ENCODE data around the gene ZNF860.

The ZNF860 gene

GRCh38 chr3:31977736-31978135 is 3.8 kb upstream of the ZNF860 start:
- no peak for TF ChIP-seq CTCF (IDR thresholded peaks at IDR 0.05)
- Histone ChIP-seq H3K36me3 (no peaks in the 10 kb centered on the region), H3K4me3 (ENCODE audit: low read depth in 1 of 2, low read length in 1 of 2) (no peak overlapping the region), H3K27ac (no peak overlapping the region), H3K9me3 (no peaks in the 10 kb centered on the region), H3K4me1 (ENCODE audit: control insufficient read depth in 1 of 2, insufficient read depth in 1 of 2, low read depth in 1 of 2, low read length in 1 of 2) (peaks cover 11 to 15% of the 10 kb centered on the region in 2 experiments), H3K27me3 (peaks cover 95% of the 10 kb centered on the region)

GRCh38 chr3:31978553-31978952 is 3.0 kb upstream of the ZNF860 start:
- H3K4me3 ChIP-seq (ENCODE audit: low read depth in 1 of 2, low read length in 1 of 2), result no peak overlapping the region
- H3K36me3 ChIP-seq, result no peaks in the 10 kb centered on the region
- H3K4me1 ChIP-seq (ENCODE audit: control insufficient read depth in 1 of 2, insufficient read depth in 1 of 2, low read depth in 1 of 2, low read length in 1 of 2), result peaks cover 11 to 15% of the 10 kb centered on the region in 2 experiments
- H3K27me3 ChIP-seq, result peaks cover 98% of the 10 kb centered on the region
- no peaks in the 10 kb centered on the region for H3K9me3 ChIP-seq
- no peak for TF ChIP-seq CTCF (IDR thresholded peaks at IDR 0.05)
- H3K27ac ChIP-seq, result no peak overlapping the region

GRCh38 chr3:31979001-31979697 is 2.4 kb upstream of the ZNF860 start:
- H3K4me1 ChIP-seq (ENCODE audit: control insufficient read depth in 1 of 2, insufficient read depth in 1 of 2, low read depth in 1 of 2, low read length in 1 of 2), result peaks cover 11 to 15% of the 10 kb centered on the region in 2 experiments
- H3K4me3 ChIP-seq (ENCODE audit: low read depth in 1 of 2, low read length in 1 of 2), result no peak overlapping the region
- peaks cover 100% of the 10 kb centered on the region for H3K27me3 ChIP-seq
- H3K9me3 ChIP-seq, result no peaks in the 10 kb centered on the region
- H3K36me3 ChIP-seq, result no peaks in the 10 kb centered on the region
- TF ChIP-seq CTCF (IDR thresholded peaks at IDR 0.05), result no peak
- no peak overlapping the region for H3K27ac ChIP-seq

GRCh38 chr3:31980530-31981205 is 882 bp upstream of the ZNF860 start:
- H3K4me3 ChIP-seq (ENCODE audit: low read depth in 1 of 2, low read length in 1 of 2), result peak overlapping the region in 1 of 2 experiments; percentile 39
- no peaks in the 10 kb centered on the region for H3K36me3 ChIP-seq
- H3K9me3 ChIP-seq, result no peaks in the 10 kb centered on the region
- peaks cover 90% of the 10 kb centered on the region for H3K27me3 ChIP-seq
- TF ChIP-seq CTCF (IDR thresholded peaks at IDR 0.05), result no peak
- no peak overlapping the region for H3K27ac ChIP-seq
- peaks cover 11 to 15% of the 10 kb centered on the region in 2 experiments for H3K4me1 ChIP-seq (ENCODE audit: control insufficient read depth in 1 of 2, insufficient read depth in 1 of 2, low read depth in 1 of 2, low read length in 1 of 2)

- Histone ChIP-seq H3K36me3 (no peaks in the 10 kb centered on the region), H3K4me3 (ENCODE audit: low read depth in 1 of 2, low read length in 1 of 2) (no peak overlapping the region), H3K9me3 (no peaks in the 10 kb centered on the region), H3K4me1 (ENCODE audit: control insufficient read depth in 1 of 2, insufficient read depth in 1 of 2, low read depth in 1 of 2, low read length in 1 of 2) (peaks cover 11 to 15% of the 10 kb centered on the region in 2 experiments), H3K27ac (no peak overlapping the region), H3K27me3 (peaks cover 54% of the 10 kb centered on the region)
- no peak for TF ChIP-seq CTCF (IDR thresholded peaks at IDR 0.05)
Measured at GRCh38 chr3:31984321-31984720, 2.8 kb downstream of the ZNF860 start.

Measured in neutrophil (primary cell).